Activated T-cell treated with anti-CD3 and anti-CD28 coated beads for 24 hours (primary cell): ENCODE data around the gene AARSD1.
A peak's percentile ranks its signal among the peaks of the same experiment; 100 is the strongest.
"Not testable (repeated sequence)": the region's sequence is repeated elsewhere in the genome, so short reads cannot be mapped to it uniquely, and the experiment has no call there.

Source experiments
- DNase-seq: peaks from one replicate; pipeline ENCODE4 v3.0.0-alpha.2; 2020; ENCODE audit warnings: low read depth

The AARSD1 gene, protein sequence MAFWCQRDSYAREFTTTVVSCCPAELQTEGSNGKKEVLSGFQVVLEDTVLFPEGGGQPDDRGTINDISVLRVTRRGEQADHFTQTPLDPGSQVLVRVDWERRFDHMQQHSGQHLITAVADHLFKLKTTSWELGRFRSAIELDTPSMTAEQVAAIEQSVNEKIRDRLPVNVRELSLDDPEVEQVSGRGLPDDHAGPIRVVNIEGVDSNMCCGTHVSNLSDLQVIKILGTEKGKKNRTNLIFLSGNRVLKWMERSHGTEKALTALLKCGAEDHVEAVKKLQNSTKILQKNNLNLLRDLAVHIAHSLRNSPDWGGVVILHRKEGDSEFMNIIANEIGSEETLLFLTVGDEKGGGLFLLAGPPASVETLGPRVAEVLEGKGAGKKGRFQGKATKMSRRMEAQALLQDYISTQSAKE

DNA sequence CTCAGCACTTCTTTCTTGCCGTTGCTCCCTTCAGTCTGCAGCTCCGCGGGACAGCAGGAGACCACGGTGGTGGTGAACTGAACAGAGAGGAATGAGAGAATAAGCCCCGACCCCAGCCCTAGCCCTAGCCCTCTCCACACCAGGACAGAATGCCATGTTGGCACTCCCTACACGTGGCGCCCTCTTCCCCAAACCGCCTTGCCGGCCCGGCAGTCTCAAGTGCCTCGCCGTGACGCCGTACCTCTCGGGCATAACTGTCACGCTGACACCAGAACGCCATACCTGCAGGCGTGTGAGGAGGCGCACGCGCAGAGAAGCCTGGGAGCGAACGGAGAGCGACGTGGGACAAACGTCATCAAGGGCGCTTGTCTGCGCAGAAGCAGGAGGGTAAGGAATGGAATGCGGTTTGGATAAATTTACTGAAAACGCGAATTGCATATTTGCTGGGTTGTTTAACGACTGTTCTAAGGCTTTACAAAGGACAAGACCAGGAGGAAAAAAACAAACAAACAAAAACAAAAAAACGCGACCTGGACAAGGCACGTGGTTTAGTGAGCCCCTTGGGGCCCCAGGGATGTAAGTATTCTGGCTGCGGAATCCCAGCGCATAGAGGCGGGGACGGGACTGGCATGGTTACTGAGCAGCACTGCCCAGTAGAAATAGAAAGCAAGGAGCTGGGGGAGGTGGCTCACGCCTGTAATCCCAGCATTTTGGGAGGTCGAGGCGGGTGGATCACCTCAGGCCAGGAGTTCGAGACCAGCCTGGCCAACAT, at the start of gene AARSD1:
AARSD1 (minus strand) TSS at position 294 of the 772 bp plus-strand sequence; CDS start at position 280, 14 bp downstream.
- peak; percentile 86 for DNase-seq

DNA sequence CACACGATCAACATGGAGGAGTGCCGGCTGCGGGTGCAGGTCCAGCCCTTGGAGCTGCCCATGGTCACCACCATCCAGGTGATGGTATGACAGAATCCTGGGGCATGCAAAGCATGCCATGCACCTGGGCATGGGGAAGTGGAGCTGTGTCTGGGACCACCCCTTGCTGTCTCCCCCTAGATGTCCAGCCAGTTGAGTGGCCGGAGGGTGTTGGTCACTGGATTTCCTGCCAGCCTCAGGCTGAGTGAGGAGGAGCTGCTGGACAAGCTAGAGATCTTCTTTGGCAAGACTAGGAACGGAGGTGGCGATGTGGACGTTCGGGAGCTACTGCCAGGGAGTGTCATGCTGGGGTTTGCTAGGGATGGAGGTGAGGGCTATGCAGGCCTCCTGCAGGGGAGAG, 49.0 kb upstream of the AARSD1 start:
- no peak for DNase-seq

DNA sequence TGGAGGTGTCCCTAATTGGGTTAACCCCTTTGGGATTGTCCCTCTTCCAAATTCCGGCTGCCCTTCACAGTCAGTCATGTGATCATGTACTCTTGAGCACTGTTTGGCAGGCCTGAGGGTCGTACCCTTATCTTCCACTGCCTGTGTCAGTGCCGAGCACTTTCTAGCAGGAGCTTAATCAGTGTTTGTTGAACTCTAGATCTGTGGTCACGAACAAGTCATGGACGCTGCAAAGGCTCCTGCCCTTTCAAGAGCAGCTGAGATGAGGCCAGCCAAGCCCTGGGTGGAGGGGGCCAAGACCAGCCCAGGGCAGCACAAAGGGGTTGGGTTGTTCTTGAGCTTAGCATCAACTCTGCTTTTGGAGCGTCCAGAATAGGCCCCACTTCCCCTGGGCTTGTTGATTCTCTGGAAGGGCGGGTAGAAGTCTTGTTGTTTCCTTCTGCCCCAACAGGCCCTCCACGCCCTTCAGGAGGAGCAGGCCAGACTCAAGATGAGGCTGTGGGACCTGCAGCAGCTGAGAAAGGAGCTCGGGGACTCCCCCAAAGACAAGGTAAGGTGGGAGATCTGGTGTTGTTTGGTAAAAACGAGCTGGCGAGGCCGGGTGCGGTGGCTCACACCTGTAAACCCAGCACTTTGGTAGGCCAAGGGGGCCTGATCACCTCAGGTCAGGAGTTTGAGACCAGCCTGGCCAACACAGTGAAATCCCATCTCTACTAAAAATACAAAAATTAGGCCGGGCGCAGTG, 47.6 kb upstream of the AARSD1 start:
- no peak for DNase-seq

DNA sequence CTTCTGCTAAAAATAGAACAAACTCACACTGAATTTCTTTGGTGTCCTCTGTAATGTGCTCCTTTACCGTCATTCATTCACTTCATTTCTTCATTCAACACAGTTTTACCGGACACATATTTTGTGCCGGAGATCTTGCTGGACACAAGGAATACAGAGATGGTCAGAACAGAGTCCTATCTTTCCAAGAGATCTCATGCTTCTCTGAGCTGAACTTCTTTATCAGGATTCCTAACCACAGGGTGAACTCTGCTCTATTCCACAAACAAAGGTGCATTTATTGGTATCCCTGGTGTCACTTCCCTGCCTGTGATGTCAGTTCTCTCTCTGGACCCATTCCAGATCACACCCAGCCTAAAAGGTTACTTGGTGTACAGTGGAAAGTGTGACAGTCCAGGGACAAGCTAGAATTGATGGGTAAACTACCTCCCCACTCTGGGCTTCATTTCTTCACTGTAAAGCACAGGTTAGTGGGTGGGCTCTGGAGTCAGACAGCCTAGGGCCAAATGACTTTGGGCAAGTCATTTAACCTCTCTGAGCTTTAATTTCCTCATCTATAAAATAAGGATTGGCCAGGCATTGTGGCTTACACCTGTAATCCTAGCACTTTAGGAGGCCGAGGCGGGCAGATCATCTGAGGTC, 46.5 kb upstream of the AARSD1 start:
- no peak for DNase-seq

DNA sequence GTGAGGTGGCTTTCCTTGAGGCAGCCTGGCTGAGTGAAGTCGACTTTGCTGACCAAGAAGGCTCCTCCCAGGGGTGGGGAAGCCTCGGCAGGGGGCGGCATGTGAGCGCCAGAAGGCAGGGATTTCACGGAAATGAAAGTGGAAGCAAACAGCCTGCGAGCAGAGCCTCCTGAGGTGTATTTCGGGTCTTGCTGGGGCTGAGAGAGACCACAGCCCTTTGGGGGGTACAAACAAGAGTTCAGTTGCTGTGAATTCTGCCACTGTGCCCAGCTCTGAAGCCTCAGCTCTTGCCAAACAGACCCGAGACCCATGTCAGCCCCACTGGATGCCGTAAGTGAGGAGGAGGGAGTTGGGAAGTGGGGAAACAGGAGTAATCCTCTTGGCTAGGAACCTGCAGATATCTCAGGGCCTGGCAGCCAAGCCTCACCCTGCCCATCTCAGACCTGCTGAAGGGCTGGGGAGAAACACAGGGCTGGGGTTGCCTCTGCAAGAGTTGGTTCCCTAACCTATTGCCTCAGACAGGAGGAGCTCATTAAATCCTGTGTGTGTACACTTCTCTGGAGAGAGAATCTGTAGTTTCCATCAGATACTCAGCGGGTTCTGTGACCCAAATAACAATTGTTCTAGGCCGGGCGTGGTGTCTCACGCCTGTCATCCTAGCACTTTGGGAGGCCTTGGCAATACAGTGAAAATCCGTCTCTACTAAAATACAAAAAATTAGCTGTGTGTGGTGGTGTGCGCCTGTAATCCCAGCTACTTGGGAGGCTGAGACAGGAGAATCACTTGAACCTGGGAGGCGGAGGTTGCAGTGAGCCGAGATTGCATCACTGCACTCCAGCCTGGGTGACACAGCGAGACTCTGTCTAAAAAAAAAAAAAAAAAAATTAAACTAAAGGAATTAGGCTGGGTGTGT, 42.6 kb upstream of the AARSD1 start, which contains the start of gene IFI35:
IFI35 (plus strand) TSS at position 146 of the 913 bp plus-strand sequence; CDS start at position 310, 164 bp downstream.
- peak; percentile 84 for DNase-seq

DNA sequence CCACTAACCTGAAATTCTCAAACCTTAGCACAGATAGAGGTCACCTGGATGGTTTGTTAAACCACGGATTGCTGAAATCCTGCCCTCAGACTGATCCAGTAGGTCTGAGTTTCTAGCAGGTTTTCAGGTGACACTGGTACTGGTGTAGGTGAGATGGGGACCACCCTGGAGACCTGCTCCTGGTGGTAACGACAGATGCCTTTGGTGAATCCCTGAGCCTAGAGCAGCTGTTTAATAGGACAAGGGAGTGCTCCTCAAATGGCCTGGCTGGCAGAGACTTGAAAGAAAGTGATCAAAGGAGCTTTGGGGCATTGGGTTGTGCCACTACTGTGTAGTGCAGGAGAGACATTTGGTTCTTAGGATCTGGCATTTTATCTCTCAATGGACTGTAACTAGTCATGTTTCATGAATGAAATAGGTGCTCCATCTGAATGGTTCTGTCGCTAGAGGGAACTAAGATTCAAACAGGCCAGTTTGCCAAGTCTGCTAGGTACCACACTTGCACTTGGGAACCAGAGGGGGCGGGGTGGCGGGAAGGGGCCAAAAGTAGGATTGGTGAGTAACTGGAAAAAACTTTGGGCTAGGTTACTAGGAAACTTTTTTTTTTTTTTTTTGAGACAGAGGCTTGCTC, 39.4 kb upstream of the AARSD1 start:
- DNase-seq: no peak

DNA sequence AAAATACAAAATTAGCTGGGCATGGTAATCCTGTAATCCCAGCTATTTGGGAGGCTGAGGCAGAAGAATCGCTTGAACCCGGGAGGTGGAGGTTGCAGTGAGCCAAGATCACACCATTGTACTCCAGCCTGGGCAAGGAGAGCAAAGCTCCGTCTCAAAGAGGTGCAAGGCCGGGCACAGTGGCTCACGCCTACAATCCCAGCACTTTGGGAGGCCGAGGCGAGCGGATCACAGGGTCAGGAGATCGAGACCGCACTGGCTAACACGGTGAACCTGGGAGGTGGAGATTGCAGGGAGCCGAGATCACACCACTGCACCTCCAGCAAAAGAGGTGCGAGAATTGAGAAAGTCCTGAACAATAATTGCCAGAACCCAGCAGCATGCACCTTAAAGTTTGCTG, 36.6 kb upstream of the AARSD1 start:
- DNase-seq: not testable (repeated sequence)

DNA sequence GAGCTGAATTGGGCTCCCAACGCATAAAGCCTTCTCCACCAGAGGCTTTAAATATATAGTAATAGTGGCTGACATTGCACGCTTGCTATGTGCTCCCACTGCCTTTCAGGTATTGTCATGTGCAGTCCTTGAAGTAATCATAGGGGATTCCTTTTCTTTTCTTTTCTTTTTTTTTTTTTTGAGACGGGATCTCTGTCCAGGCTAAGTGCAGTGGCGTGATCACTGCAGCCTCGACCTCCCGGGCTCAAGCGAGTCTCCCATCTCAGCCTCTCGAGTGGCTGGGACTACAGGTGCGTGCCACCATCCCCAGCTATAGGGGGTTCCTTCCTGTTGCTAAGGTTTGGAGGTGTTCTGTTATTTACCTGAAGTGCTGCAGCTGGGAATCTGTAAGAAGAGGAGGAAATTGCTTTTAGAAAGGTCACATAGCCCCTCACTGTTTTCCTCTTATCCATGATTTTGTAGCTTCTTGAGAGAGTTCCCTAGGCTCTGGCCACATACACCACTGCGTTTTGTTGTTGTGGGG, 34.8 kb upstream of the AARSD1 start:
- DNase-seq: no peak

DNA sequence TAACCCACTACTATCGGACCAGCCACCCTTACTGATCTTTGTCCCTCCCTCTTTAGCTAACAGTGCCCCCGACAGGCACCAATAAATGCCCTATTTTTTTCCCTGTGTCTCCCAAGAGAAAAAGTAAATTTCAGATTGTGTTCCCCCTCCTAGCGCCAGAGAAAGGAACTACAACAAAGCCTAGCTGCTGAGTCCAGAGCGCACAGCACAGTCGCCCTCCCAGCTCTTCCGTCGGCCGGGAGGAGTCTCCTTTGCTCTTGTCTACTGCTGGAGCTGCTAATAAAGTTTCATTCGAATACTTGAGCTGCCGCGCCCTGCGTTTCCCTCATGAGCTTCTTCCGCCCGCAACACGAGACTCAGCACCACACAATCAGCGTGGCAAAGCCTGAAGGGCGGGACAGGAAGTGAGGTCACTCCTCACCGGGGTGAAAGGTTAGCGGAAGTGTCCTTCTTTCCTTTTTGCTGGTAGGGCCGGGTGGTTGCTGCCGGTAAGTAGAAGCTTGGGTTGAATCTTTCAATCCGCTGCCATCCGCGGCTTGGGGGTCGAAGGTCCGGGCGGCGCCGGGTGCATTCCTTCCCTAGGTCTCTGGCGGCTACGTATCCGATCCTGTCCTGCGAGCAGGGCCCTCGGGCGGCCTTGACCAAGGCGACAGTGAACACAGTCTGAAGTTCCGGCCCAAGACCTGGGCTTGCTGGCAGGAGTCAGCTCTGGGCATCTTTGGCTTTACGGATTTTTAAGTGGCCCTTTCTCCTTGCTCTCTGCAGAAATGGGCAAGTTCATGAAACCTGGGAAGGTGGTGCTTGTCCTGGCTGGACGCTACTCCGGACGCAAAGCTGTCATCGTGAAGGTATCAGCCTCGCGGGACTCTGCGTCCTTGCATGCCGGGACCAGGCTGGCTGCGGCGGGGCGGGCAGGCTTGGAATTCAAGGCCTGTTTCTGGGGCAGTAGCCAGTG, 34.0 kb upstream of the AARSD1 start, which contains the start of gene RPL27:
RPL27 (plus strand) TSS at position 436 of the 955 bp plus-strand sequence; CDS start at position 768, 332 bp downstream.
- peak; percentile 97 for DNase-seq

DNA sequence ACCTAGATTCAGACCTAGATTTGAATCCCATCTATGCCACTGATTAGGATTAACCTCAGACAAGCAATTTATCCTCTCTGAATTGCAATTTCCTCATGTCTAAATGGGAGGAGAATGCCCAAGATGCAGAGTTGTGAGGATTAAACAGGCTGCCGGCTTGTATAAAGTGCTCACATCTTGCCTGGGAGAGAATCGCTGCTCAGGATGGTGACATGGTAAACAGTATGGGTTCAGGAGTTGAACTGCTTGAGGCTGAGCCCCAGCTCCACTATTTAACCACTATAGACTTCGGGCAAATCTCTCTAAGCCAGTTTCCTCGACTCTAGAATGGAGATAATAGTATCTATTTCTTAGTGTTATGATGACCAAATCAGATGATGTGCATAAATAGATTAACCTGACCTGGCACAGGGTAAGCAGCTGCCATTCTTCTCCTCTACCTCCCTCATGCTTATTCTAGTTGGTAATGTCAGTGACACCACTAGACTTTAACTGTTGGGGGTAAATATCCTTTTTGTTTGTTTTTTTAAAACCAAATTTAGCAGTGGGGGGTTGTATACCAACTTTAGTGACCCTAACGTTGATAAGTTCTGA, 33.2 kb upstream of the AARSD1 start:
- no peak for DNase-seq

DNA sequence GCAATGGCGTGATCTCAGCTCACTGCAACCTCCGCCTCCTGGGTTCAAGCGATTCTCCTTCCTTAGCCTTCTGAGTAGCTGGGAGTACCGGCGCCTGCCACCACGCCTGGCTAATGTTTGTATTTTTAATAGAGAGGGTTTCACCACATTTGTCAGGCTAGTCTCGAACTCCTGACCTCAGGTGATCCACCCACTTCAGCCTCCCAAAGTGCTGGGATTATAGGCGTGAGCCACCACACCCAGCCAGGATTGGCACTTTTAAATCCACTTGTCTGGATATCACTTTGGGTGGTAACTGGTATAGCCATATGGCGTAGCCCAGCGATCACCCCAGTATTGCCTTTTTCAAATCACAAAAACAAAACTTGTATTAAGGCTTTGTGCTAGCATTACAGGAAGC, 29.7 kb upstream of the AARSD1 start:
- not testable (repeated sequence) for DNase-seq

DNA sequence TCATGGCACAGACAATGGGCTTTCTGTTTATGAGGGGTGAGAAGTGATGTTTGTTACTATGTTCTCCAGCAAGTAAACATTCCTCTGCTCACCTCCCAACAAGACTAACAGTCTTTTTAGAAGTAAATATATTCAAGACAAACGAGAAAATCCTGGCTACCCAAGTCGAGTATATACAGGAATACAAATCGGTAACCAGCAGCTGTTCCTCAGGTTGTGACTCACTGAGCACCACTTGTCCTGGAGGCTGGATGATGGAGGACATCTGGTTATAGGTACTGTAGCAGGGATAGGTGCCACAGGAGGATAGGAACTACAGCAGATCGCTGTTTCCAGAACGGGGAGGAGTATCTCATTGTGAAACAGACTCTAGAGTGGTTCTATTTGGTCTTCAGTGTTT, 28.6 kb upstream of the AARSD1 start:
- DNase-seq: no peak

DNA sequence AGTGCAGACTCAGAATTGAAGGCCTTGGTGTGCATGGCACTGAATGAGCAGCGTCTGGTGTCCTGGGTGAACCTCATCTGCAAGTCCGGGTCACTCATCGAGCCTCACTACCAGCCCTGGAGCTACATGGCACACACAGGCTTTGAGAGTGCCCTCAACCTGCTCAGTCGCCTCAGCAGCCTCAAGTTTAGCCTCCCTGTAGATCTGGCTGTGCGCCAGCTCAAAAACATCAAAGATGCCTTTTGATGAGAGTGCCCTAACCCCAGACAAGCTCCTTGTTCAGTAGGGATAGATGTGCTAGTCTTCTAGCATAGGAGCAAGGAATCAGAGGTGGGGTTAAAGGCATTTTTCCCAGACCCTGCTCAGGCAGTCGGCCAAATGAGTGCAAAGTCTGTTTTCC, 27.2 kb upstream of the AARSD1 start:
- DNase-seq: no peak

DNA sequence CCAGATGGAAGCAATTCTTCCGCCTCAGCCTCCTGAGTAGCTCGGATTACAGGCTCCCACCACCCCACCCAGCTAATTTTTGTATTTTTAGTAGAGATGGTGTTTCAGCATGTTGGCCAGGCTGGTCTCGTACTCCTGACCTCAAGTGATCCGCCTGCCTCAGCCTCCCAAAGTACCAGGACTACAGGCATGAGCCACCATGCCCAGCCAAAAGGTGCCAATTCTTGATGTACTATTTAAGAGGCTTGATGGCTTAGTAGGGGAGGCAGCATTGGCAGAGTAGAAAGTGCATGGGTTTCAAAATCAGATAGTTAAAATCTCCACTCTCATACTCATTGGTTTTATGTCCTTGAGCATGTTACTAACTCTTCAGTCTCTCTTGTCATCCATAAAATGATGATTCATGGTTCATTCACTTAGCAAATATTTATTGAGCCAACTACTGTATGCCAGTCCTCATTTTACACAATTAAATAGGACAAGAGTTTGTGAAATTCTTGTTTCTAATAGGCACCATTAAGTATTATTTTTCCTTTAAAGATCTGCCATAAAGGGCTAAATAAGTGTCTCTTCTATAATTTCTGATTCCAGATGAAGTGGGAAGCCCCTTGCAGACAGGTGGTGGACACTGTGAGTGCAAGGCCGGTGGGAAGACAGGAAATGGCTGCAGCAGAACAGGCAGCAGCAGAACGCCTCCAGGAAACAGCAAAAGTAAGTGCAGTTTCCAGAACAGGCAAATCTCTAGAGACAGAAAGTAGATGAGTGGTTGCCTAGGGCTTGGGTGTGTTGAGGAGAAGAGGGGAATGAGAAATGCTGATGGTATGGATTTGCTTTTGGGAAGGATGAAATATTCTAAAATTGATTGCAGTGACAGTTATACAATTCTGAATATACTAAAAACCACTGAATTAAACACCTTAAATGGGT, 25.7 kb upstream of the AARSD1 start:
- DNase-seq: no peak

DNA sequence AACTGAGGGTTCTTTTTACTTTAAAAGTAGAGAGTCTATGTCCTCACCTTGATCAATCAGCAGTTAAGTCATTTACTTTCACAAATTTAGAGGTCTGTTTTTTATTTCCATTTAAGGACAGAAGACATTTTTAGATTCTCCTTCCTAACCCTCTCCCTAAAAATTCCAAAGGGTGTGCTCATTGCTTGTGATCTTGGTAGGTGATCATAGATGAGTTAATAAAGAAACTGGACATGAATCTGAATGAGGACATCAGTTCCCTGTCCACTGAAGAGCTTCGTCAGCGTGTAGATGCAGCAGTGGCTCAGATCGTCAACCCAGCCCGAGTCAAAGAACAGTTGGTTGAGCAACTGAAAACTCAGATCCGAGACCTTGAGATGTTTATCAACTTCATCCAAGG, 24.9 kb upstream of the AARSD1 start:
- no peak for DNase-seq

DNA sequence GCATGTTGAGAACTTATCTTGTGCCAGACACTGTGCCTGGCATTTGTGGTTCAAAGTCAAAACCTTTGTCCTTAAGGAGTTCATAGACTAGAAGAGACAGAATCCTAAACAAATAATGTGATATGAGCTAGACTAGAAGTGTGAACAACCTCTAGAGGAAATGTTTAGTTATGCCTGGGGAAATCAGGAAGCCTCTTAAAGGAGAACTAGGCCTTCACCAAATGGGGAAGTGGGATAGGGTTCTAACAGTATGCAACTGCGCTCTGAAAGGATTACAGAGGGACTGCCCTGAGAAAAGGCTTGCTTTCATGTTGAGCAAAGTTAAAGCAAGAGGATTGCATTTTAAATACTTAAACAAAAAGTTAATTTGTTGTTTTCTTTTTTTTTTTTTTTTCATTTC, 21.0 kb upstream of the AARSD1 start:
- DNase-seq: no peak

DNA sequence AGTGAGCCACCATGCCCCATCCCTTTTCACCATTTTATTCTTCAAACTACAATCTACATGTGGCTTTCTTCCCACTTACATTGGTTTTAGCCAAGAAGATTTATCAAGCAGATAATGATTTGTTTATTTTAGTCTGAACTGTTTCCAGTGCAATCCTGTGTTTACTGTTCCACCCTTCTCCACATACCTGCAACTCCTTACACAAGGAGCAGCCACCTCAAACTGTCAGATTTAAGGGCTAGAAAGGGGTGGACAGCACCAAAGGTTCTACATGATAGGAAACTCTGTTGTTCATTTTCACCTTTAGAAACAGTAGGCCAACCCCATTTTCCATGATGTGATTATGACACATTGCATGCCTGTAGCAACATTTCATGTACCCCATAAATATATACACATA, 18.0 kb upstream of the AARSD1 start:
- DNase-seq: no peak
